H9 (cell line): ENCODE data around the gene ACKR3. TPM values are rescaled to one million over a fixed set of nuclear protein-coding genes. Genes with fewer than 3 reads are reported as not detected.

Source experiments
- DNase-seq: peaks from one replicate; pipeline ENCODE4 v3.0.0-alpha.2; 2017
- H2AFZ ChIP-seq: one replicate; pipeline ENCODE4 v1.6.1; 2013; ENCODE audit warnings: mild to moderate bottlenecking, low read length, control low read depth, moderate library complexity
- H2AK5ac ChIP-seq: 2 replicates; pipeline ENCODE4 v1.6.1; 2013; ENCODE audit warnings: low read length, control low read depth, mixed read lengths; ENCODE audit not compliant: insufficient read length
- H2BK120ac ChIP-seq: one replicate; pipeline ENCODE4 v1.6.1; 2013; ENCODE audit warnings: low read depth, mild to moderate bottlenecking, low read length, control low read depth, inconsistent platforms; ENCODE audit not compliant: poor library complexity, severe bottlenecking
- H2BK12ac ChIP-seq: 2 replicates; pipeline ENCODE4 v1.6.1; 2013; ENCODE audit warnings: low read length, control low read depth, mixed read lengths, low read depth; ENCODE audit not compliant: insufficient read length
- H2BK15ac ChIP-seq: 2 replicates; pipeline ENCODE4 v1.6.1; 2013; ENCODE audit warnings: low read depth, low read length, control low read depth
- H2BK20ac ChIP-seq: one replicate; pipeline ENCODE4 v1.6.1; 2013; ENCODE audit warnings: low read depth, mild to moderate bottlenecking, low read length, control low read depth, inconsistent platforms; ENCODE audit not compliant: poor library complexity, severe bottlenecking
- H2BK5ac ChIP-seq: 2 replicates; pipeline ENCODE4 v1.6.1; 2013; ENCODE audit warnings: low read length, control low read depth, mixed read lengths; ENCODE audit not compliant: insufficient read length
- H3K14ac ChIP-seq: 2 replicates; pipeline ENCODE4 v1.6.1; 2013; ENCODE audit warnings: low read length, control low read depth; ENCODE audit not compliant: insufficient read depth
- H3K18ac ChIP-seq: 2 replicates; pipeline ENCODE4 v1.6.1; 2013; ENCODE audit warnings: low read depth, mild to moderate bottlenecking, mixed read lengths, low read length, control low read depth; ENCODE audit not compliant: insufficient read length
- H3K23ac ChIP-seq: 2 replicates; pipeline ENCODE4 v1.6.1; 2013; ENCODE audit warnings: low read length, control low read depth, mixed read lengths, low read depth; ENCODE audit not compliant: insufficient read length
- H3K23me2 ChIP-seq: 2 replicates; pipeline ENCODE4 v1.6.1; 2013; ENCODE audit warnings: low read depth, mild to moderate bottlenecking, mixed read lengths, low read length, control low read depth; ENCODE audit not compliant: insufficient read length, poor library complexity, severe bottlenecking
- H3K27ac ChIP-seq: 2 replicates; pipeline ENCODE4 v1.5.1; 2013; ENCODE audit warnings: low read length, control low read depth, mixed read lengths, low read depth; ENCODE audit not compliant: insufficient read length
- H3K27me3 ChIP-seq: 2 replicates; pipeline ENCODE4 v1.6.1; 2013; ENCODE audit warnings: low read length, control low read depth, inconsistent platforms; ENCODE audit not compliant: insufficient read depth
- H3K4ac ChIP-seq: 2 replicates; pipeline ENCODE4 v1.6.1; 2013; ENCODE audit warnings: low read depth, mild to moderate bottlenecking, control low read depth, inconsistent platforms, low read length, moderate library complexity
- H3K4me1 ChIP-seq: 2 replicates; pipeline ENCODE4 v1.6.1; 2013; ENCODE audit warnings: low read length, control low read depth, inconsistent platforms; ENCODE audit not compliant: insufficient read depth
- H3K4me2 ChIP-seq: 2 replicates; pipeline ENCODE4 v1.6.1; 2013; ENCODE audit warnings: low read length, control low read depth, mixed read lengths; ENCODE audit not compliant: insufficient read length, insufficient read depth
- H3K56ac ChIP-seq: 2 replicates; pipeline ENCODE4 v1.6.1; 2013; ENCODE audit warnings: low read depth, mild to moderate bottlenecking, mixed read lengths, low read length, control low read depth; ENCODE audit not compliant: insufficient read length
- H3K79me1 ChIP-seq: 2 replicates; pipeline ENCODE4 v1.6.1; 2013; ENCODE audit warnings: low read depth, mild to moderate bottlenecking, moderate library complexity, low read length, control low read depth, inconsistent platforms; ENCODE audit not compliant: insufficient read depth, poor library complexity, severe bottlenecking
- H3K79me2 ChIP-seq: 2 replicates; pipeline ENCODE4 v1.6.1; 2013; ENCODE audit warnings: low read length, control low read depth, inconsistent platforms; ENCODE audit not compliant: insufficient read depth
- H3K9ac ChIP-seq: 2 replicates; pipeline ENCODE4 v1.6.1; 2013; ENCODE audit warnings: low read length, control low read depth, mixed read lengths; ENCODE audit not compliant: insufficient read length; ENCODE audit errors: extremely low read depth
- H3K9me3 ChIP-seq: one replicate; pipeline ENCODE4 v1.6.1; 2013; ENCODE audit warnings: low read depth, low read length, inconsistent platforms; ENCODE audit not compliant: control insufficient read depth
- H3T11ph ChIP-seq: one replicate; pipeline ENCODE4 v1.6.1; 2013; ENCODE audit warnings: mild to moderate bottlenecking, low read length, control low read depth, inconsistent platforms
- H4K20me1 ChIP-seq: one replicate; pipeline ENCODE4 v1.6.1; 2013; ENCODE audit not compliant: control insufficient read depth, insufficient read length, insufficient read depth
- H4K5ac ChIP-seq: 2 replicates; pipeline ENCODE4 v1.6.1; 2013; ENCODE audit warnings: low read depth, mild to moderate bottlenecking, mixed read lengths, low read length, control low read depth; ENCODE audit not compliant: insufficient read length
- H4K8ac ChIP-seq: replicated peaks from 2 replicates; pipeline ENCODE4 v1.6.1; 2013; ENCODE audit warnings: low read length, control low read depth, mixed read lengths, low read depth; ENCODE audit not compliant: insufficient read length
- H4K91ac ChIP-seq: 2 replicates; pipeline ENCODE4 v1.6.1; 2013; ENCODE audit warnings: low read depth, mild to moderate bottlenecking, moderate library complexity, mixed read lengths, low read length, control low read depth; ENCODE audit not compliant: insufficient read length
- H3K27ac Mint-ChIP-seq, 3 experiments: 2 replicates in 2 of 3; 3 replicates in 1 of 3; pipeline ENCODE4 v1.8.0; 2020 to 2021; ENCODE audit warnings: mixed read lengths in 3 of 3, mild to moderate bottlenecking in 1 of 3, moderate library complexity in 1 of 3
- H3K27me3 Mint-ChIP-seq: 2 replicates; pipeline ENCODE4 v1.8.0; 2021; ENCODE audit warnings: low read depth, mild to moderate bottlenecking, moderate library complexity, mixed read lengths
- H3K36me3 Mint-ChIP-seq, 3 experiments: 2 replicates in 2 of 3; 3 replicates in 1 of 3; pipeline ENCODE4 v1.8.0; 2020 to 2021; ENCODE audit warnings: low read depth in 3 of 3, mixed read lengths in 3 of 3; ENCODE audit not compliant: insufficient read depth in 1 of 3
- H3K4me1 Mint-ChIP-seq, 2 experiments: 2 replicates each; pipeline ENCODE4 v1.8.0; 2020; ENCODE audit warnings: mixed read lengths in 2 of 2
- H3K4me3 Mint-ChIP-seq, 2 experiments: 2 replicates in 1 of 2; 3 replicates in 1 of 2; pipeline ENCODE4 v1.8.0; 2020 to 2021; ENCODE audit warnings: mild to moderate bottlenecking in 2 of 2, mixed read lengths in 2 of 2, moderate library complexity in 1 of 2
- H3K9me3 Mint-ChIP-seq, 2 experiments: 2 replicates in 1 of 2; 3 replicates in 1 of 2; pipeline ENCODE4 v1.8.0; 2020; ENCODE audit warnings: mild to moderate bottlenecking in 2 of 2, mixed read lengths in 2 of 2, moderate library complexity in 1 of 2
- CTCF ChIP-seq: fragments of 200-600 bp; sonication (generic); conservative IDR thresholded peaks from 3 replicates; pipeline ENCODE4 v1.8.0; 2021; ENCODE audit warnings: antibody characterized with exemption, mild to moderate bottlenecking
- WGBS: extraction: QIAGEN DNeasy Blood & Tissue Kit; methylation state at CpG from one replicate; pipeline ENCODE4 v1.1.7; 2013; ENCODE audit warnings: missing lambda C conversion rate, low lambda C conversion rate, mixed read lengths; ENCODE audit not compliant: insufficient read length; ENCODE audit errors: extremely low coverage; 5-methylcytosine and 5-hydroxymethylcytosine counted together
- total RNA-seq: library from RNA; stranded (reverse); gene quantifications from 2 replicates; pipeline ENCODE4 v1.2.1, GENCODE V29; 2021

Gene ACKR3
- total RNA-seq, 1 experiment from 2014 or later = 0.44 TPM

- no peak overlapping the region for H2AK5ac ChIP-seq
- H2BK20ac ChIP-seq = no peak overlapping the region
- H2BK5ac ChIP-seq = no peak overlapping the region
- no peak overlapping the region for H3K4ac ChIP-seq
- no peak overlapping the region for H3K9ac ChIP-seq
- H3K9me3 Mint-ChIP-seq = no peaks in the 10 kb centered on the region
- H3K9me3 ChIP-seq = no peaks in the 10 kb centered on the region
- no peak overlapping the region for H2BK120ac ChIP-seq
- H3K14ac ChIP-seq = peak overlapping the region; percentile 19; the same call in 1 of the 2 replicates
- no peak overlapping the region; a peak in 1 of 7 replicates for H3K27ac Mint-ChIP-seq
- WGBS = no CpG with 5 or more reads among the region's 15 CpGs
- no peak overlapping the region for H3K4me3 Mint-ChIP-seq
- no peak overlapping the region for H4K91ac ChIP-seq
- H3K36me3 Mint-ChIP-seq = peaks cover 2 to 12% (median 10%) of the 10 kb centered on the region in 3 experiments; a peak in 5 of 7 replicates
- peaks cover 43 to 49% of the 10 kb centered on the region in 2 experiments for H3K4me1 Mint-ChIP-seq
- no peak overlapping the region for H3K27ac ChIP-seq
- no peaks in the 10 kb centered on the region for H3K79me2 ChIP-seq
- TF ChIP-seq CTCF = no peak
- H2AFZ ChIP-seq = no peak overlapping the region
- no peak overlapping the region for H3K4me2 ChIP-seq
- no peak for DNase-seq
- no peaks in the 10 kb centered on the region for H3K79me1 ChIP-seq
- H3K18ac ChIP-seq = no peak overlapping the region
- no peak overlapping the region for H3T11ph ChIP-seq
- no peaks in the 10 kb centered on the region for H3K23me2 ChIP-seq
- no peak overlapping the region for H2BK15ac ChIP-seq
- H3K27me3 ChIP-seq = no peaks in the 10 kb centered on the region
- H4K5ac ChIP-seq = no peak overlapping the region
- H3K56ac ChIP-seq = no peak overlapping the region
- H3K4me1 ChIP-seq = 0 out of 2 replicates have a peak, but pooled peaks cover 2% of the 10 kb centered on the region
- no peak overlapping the region for H2BK12ac ChIP-seq
- H3K23ac ChIP-seq = no peak overlapping the region
- H4K20me1 ChIP-seq = no peaks in the 10 kb centered on the region
- peaks cover 3% of the 10 kb centered on the region; the same call in 1 of the 2 replicates for H3K27me3 Mint-ChIP-seq
- H4K8ac ChIP-seq = no peak overlapping the region
Observed at GRCh38 chr2:236578411-236578846, 8.8 kb downstream of the ACKR3 start.
